ENCODE measurements around the gene C10orf95. TPM values are rescaled to one million over a fixed set of nuclear protein-coding genes. Genes with fewer than 3 reads are reported as not detected.

The C10orf95 gene
- total RNA-seq, 2 donors from 2014 or later = 0.85 to 3.7 TPM

- Histone ChIP-seq H3K4me3 (peak overlapping the region; percentile 37 to 48), H3K36me3 (no peaks in the 10 kb centered on the region), H3K4me1 (replicated peaks) (peaks cover 5% of the 10 kb centered on the region), H3K27me3 (replicated peaks; ENCODE audit: insufficient read depth) (no peaks in the 10 kb centered on the region), H3K27ac (peak overlapping the region in 1 of 2 donors; percentile 49), H3K9me3 (no peaks in the 10 kb centered on the region)
- peak in 1 of 4 experiments; percentile 9 for TF ChIP-seq CTCF (IDR thresholded peaks at IDR 0.05)
- TF ChIP-seq POLR2A (IDR thresholded peaks at IDR 0.05) = peak; percentile 52
- TF ChIP-seq POLR2AphosphoS5 (IDR thresholded peaks at IDR 0.05) = peak; percentile 97
- intact Hi-C loops (cut with DNase I) = no loop called here
- WGBS = 4% methylated on average over 54 of the region's 54 CpGs
- peak; percentile 92 for DNase-seq (ENCODE audit: low spot score)
These were observed 10.1 kb upstream of the C10orf95 start for GRCh38 chr10:102461187-102462054.

DNA sequence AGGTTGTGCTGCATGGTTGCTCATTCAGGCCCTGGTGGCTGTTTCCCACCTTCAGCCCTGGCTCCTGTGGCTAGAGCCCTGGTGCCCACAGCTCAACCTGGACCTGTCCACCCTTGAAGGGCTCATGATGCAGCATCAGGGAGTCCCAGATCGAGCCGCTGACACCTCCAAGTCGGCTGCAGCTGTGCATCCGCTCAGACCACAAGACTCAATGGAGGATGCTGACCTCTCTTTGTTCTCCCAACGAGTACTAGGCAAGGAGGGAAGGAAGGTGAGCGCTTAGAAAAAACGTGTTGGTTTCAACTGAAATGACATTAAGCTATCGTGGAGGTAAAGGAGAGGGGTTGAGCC lies 9.5 kb upstream of the C10orf95 start:
- TF ChIP-seq CTCF (IDR thresholded peaks at IDR 0.05) = no peak
- no peak for TF ChIP-seq POLR2A (IDR thresholded peaks at IDR 0.05)
- no peak for TF ChIP-seq POLR2AphosphoS5 (IDR thresholded peaks at IDR 0.05)
- peak overlapping the region in 1 of 2 donors; percentile 49 for H3K27ac ChIP-seq
- peak overlapping the region; percentile 37 to 48 for H3K4me3 ChIP-seq
- no peaks in the 10 kb centered on the region for H3K27me3 ChIP-seq (replicated peaks; ENCODE audit: insufficient read depth)
- no peak for DNase-seq (ENCODE audit: low spot score)
- intact Hi-C loops (cut with DNase I) = no loop called here
- H3K4me1 ChIP-seq (replicated peaks) = peaks cover 5% of the 10 kb centered on the region
- no peaks in the 10 kb centered on the region for H3K9me3 ChIP-seq
- WGBS = 5% methylated on average over 8 of the region's 8 CpGs
- no peaks in the 10 kb centered on the region for H3K36me3 ChIP-seq

GRCh38 chr10:102458656-102459055 lies 7.3 kb upstream of the C10orf95 start:
- no peak for DNase-seq (ENCODE audit: low spot score)
- no peaks in the 10 kb centered on the region for H3K27me3 ChIP-seq (replicated peaks; ENCODE audit: insufficient read depth)
- intact Hi-C loops (cut with DNase I) = no loop called here
- WGBS = 77% methylated on average over 4 of the region's 4 CpGs
- H3K9me3 ChIP-seq = no peaks in the 10 kb centered on the region
- H3K36me3 ChIP-seq = no peaks in the 10 kb centered on the region
- peaks cover 5% of the 10 kb centered on the region for H3K4me1 ChIP-seq (replicated peaks)
- TF ChIP-seq POLR2A (IDR thresholded peaks at IDR 0.05) (no peak), POLR2AphosphoS5 (IDR thresholded peaks at IDR 0.05) (no peak), CTCF (IDR thresholded peaks at IDR 0.05) (no peak)
- H3K4me3 ChIP-seq = no peak overlapping the region
- H3K27ac ChIP-seq = no peak overlapping the region

DNA sequence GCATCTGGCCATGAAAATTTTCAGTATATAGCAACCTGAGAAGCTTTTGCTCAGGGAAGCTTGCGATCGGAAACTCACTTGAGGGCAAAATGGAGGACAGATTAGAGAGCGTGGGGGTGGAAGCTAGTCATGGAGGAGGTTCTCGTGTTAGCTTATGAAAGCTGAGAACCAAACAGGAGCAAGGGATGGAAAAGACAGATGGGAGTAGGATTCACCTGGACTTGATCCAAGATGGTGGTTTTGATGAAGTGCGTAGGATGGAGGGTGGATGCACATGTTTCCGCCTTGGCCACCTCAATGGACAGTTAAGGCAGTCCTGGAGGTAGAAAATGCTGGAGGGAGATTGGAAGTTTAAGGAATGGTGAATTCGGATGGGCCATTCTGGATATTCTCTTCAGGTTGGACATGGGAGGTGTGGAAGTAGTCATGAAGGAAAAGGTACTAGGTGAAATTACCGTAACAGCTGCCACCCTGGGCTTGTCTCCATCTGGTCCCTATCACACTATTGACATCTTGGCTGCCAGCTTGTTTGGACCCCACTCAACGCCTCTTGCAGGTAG lies 6.3 kb upstream of the C10orf95 start:
- Histone ChIP-seq H3K4me1 (replicated peaks) (peaks cover 5% of the 10 kb centered on the region), H3K9me3 (no peaks in the 10 kb centered on the region), H3K27me3 (replicated peaks; ENCODE audit: insufficient read depth) (no peaks in the 10 kb centered on the region), H3K27ac (no peak overlapping the region), H3K4me3 (no peak overlapping the region), H3K36me3 (no peaks in the 10 kb centered on the region)
- no peak for DNase-seq (ENCODE audit: low spot score)
- TF ChIP-seq POLR2AphosphoS5 (IDR thresholded peaks at IDR 0.05) (no peak), CTCF (IDR thresholded peaks at IDR 0.05) (no peak), POLR2A (IDR thresholded peaks at IDR 0.05) (no peak)
- 78% methylated on average over 9 of the region's 9 CpGs for WGBS
- intact Hi-C loops (cut with DNase I) = no loop called here
